Measurements from ENCODE around the gene PLEKHG4B. TPM values are rescaled to one million over a fixed set of nuclear protein-coding genes. Genes with fewer than 3 reads are reported as not detected.

Gene PLEKHG4B
- polyA plus RNA-seq, 1 donor from 2014 or later: 0.78 TPM

DNA sequence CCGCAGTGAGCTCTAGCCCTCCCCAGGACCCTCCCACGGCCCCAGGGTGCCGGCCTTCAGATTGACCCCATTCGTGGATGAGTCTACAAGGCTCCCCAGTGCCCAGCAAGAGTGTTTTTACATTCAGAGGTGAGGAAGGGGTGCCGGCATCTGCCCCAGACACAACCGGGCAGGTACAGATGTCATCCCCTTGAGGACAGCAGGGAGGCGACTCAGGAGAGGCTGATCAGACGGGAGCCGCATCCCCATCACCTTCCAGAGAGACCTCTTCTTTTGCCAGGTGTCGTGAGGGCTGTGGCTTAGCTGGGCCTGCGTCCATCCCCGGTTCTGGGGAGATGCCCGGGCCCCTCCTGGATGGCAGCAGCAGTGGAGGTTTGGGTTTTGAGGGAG, 95.1 kb downstream of the PLEKHG4B start:
- no peaks in the 10 kb centered on the region for H3F3A ChIP-seq (ENCODE audit: insufficient read depth, low read length, poor library complexity, severe bottlenecking)
- no peaks in the 10 kb centered on the region for H3K79me2 ChIP-seq (replicated peaks; ENCODE audit: insufficient read depth, low read length)
- no peaks in the 10 kb centered on the region for H3K9me3 ChIP-seq (ENCODE audit: low read length)
- no peak overlapping the region for H3K4me3 ChIP-seq (ENCODE audit: low read length)
- H3K27me3 ChIP-seq (ENCODE audit: insufficient read depth, low read depth, low read length): no peaks in the 10 kb centered on the region
- TF ChIP-seq EZH2 (IDR thresholded peaks at IDR 0.05; ENCODE audit: borderline replicate concordance, insufficient read depth, low read length, poor library complexity, severe bottlenecking): no peak
- no peak for TF ChIP-seq MXI1 (conservative IDR thresholded peaks at IDR 0.05; ENCODE audit: poor library complexity, severe bottlenecking)
- TF ChIP-seq EP300 (conservative IDR thresholded peaks at IDR 0.05; ENCODE audit: poor library complexity, severe bottlenecking): no peak
- no peak for TF ChIP-seq SMC3 (conservative IDR thresholded peaks at IDR 0.05; ENCODE audit: poor library complexity)
- no peak for TF ChIP-seq RAD21 (conservative IDR thresholded peaks at IDR 0.05)
- TF ChIP-seq CTCF (IDR thresholded peaks at IDR 0.05; ENCODE audit: poor library complexity, severe bottlenecking): no peak
- TF ChIP-seq POLR2AphosphoS5 (IDR thresholded peaks at IDR 0.05): no peak
- no peaks in the 10 kb centered on the region for H4K20me1 ChIP-seq (ENCODE audit: insufficient read depth)
- H3K27ac ChIP-seq (ENCODE audit: low read length): no peak overlapping the region
- no peak overlapping the region for H2AFZ ChIP-seq (ENCODE audit: low read depth, low read length)
- H3K36me3 ChIP-seq (ENCODE audit: insufficient read depth, low read length): no peaks in the 10 kb centered on the region
- H3K9me2 ChIP-seq (ENCODE audit: insufficient read depth, low read length): no peaks in the 10 kb centered on the region
- H3K9ac ChIP-seq (ENCODE audit: low read length): no peak overlapping the region
- no peak overlapping the region for H3K4me2 ChIP-seq (ENCODE audit: low read length)

GRCh38 chr5:187617-188451, 95.9 kb downstream of the PLEKHG4B start:
- H4K20me1 ChIP-seq (ENCODE audit: insufficient read depth): no peaks in the 10 kb centered on the region
- no peaks in the 10 kb centered on the region for H3K9me2 ChIP-seq (ENCODE audit: insufficient read depth, low read length)
- no peaks in the 10 kb centered on the region for H3K27me3 ChIP-seq (ENCODE audit: insufficient read depth, low read depth, low read length)
- no peak overlapping the region for H2AFZ ChIP-seq (ENCODE audit: low read depth, low read length)
- no peaks in the 10 kb centered on the region for H3K79me2 ChIP-seq (replicated peaks; ENCODE audit: insufficient read depth, low read length)
- H3K27ac ChIP-seq (ENCODE audit: low read length): no peak overlapping the region
- H3K9ac ChIP-seq (ENCODE audit: low read length): no peak overlapping the region
- H3K4me3 ChIP-seq (ENCODE audit: low read length): no peak overlapping the region
- no peaks in the 10 kb centered on the region for H3K9me3 ChIP-seq (ENCODE audit: low read length)
- H3F3A ChIP-seq (ENCODE audit: insufficient read depth, low read length, poor library complexity, severe bottlenecking): no peaks in the 10 kb centered on the region
- no peaks in the 10 kb centered on the region for H3K36me3 ChIP-seq (ENCODE audit: insufficient read depth, low read length)
- TF ChIP-seq EZH2 (IDR thresholded peaks at IDR 0.05; ENCODE audit: borderline replicate concordance, insufficient read depth, low read length, poor library complexity, severe bottlenecking) (no peak), REST (IDR thresholded peaks at IDR 0.05; ENCODE audit: borderline replicate concordance) (no peak), CTCF (IDR thresholded peaks at IDR 0.05; ENCODE audit: poor library complexity, severe bottlenecking) (no peak), MXI1 (conservative IDR thresholded peaks at IDR 0.05; ENCODE audit: poor library complexity, severe bottlenecking) (no peak), SMC3 (conservative IDR thresholded peaks at IDR 0.05; ENCODE audit: poor library complexity) (no peak), POLR2AphosphoS5 (IDR thresholded peaks at IDR 0.05) (no peak), TAF1 (IDR thresholded peaks at IDR 0.05; ENCODE audit: low read depth) (no peak), EP300 (conservative IDR thresholded peaks at IDR 0.05; ENCODE audit: poor library complexity, severe bottlenecking) (no peak), RAD21 (conservative IDR thresholded peaks at IDR 0.05) (no peak)
- no peak overlapping the region for H3K4me2 ChIP-seq (ENCODE audit: low read length)
